GM18870 (cell line): ENCODE results near the gene RAB26.
"Not testable (repeated sequence)": the region's sequence is repeated elsewhere in the genome, so short reads cannot be mapped to it uniquely, and the experiment has no call there.

Experiments used
- ATAC-seq: cut with Tn5 transposase; IDR thresholded peaks from one replicate; pipeline ENCODE4 v1.9.1; 2021; ENCODE audit warnings: moderate library complexity; ENCODE audit not compliant: unreplicated experiment

Gene RAB26

DNA sequence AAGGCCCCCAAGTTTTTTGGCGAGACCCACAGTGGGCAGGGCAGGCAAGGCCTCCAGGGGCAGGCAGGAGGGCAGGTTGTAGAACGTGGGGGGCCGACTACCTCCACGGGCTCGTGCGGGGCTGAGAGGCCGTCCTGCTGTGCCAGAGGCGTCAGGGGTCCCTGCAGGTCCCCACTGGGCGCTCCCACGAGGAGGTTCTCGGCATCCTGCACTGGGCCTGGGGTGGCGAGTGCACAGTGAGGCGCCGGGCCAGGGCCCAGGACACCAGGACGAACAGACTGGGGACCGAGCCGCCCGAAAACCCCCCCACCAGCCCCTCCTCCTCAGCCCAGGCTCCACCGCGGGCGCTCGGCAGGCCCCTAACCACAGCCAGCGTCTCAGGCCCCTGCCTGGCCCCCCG is 32.0 kb upstream of the RAB26 start:
- not testable (repeated sequence) for ATAC-seq

DNA sequence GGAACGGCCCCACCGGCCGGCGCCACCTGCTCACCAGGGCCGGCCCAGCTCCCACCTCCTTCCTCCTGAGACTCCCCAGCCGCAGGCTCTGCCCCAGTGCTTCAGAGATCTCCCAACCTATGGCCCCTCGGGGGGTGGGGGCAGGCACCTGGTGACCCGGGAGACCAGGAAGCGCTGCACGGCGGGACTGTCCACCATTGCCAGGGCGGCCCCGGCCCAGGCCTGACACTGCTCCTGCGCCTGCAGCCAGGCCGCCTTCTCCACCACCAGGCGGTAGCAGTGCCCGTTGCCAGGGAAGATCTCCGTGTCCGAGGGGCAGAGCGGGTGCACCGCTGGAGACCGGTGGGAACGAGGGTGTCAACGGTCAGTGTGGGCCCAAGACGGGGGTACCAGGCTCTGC is 31.1 kb upstream of the RAB26 start:
- not testable (repeated sequence) for ATAC-seq

DNA sequence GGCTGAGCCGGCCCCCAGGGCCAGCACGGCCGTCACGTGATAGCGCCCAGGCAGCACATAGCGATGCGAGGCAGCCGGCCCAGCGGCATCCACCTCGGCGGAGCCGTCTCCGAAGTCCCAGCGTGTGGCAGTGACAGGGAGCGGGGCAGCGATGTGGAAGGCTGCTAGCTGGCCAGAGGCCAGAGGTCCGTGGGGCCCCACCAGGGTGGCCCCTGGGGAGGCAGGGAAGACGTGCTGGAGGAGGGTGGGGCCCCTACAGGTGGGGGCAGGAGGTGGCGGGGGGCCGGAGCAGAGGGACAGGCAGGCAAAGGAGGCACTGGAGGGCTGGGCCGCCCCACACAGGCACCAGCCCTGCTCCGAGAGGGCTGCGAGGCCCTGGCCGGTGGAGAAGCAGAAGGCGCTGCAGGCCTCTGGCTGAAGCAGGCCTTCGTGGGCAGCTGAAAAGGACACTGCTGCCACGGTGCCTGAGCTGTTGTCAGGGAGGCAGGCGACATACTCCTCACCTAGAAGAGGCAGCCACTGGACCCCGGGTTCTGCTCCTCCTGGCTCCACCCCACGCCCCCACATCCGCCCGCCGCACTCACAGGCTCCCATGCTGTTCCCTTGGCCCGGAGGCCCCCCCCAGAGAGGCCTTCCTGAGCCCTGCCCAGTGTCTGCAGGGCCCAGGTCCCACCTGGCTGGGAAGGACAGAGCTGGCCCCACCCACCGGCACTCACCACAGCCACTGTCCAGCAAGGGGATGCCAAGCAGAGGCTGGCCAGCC is 30.3 kb upstream of the RAB26 start:
- not testable (repeated sequence) for ATAC-seq

DNA sequence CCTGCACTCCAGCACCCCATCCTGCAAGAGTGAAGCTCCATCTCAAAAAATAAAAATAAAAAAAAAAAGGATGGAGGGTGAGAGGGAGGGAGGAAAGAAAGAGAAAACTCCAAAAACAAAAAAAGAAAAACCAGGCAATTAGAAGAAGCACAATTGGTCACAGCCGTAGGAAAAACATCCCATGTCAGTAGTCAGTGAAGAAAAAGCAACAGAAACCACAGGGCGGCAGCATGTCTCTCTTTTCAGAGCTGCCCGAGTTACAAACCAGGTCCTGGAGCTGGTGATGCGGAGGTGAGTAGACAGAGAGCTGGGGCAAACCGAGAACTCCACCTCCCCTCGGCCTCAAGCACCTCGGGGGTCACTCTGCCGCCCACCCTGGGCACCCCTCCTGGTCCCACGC is 27.1 kb upstream of the RAB26 start:
- not testable (repeated sequence) for ATAC-seq

DNA sequence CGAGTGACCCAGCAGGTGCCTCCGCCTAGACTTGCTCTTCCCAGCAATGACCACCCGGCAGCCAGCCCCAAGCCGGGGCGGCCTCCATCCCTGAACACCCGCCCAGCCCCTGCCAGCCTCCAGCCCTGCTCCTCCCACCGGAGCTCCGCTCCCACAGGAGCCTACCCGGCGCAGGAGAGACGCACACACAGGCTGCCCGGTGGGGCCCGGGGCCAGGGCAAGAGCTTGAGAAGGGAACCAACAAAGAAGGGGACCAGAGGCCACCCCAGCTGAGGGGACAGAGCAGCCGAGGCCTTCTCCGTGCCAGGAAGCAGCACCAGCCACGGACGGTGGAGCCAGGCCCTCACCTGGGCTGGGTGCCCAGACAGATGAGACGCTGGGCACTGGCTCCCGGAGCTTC is 26.6 kb upstream of the RAB26 start:
- ATAC-seq = no peak

DNA sequence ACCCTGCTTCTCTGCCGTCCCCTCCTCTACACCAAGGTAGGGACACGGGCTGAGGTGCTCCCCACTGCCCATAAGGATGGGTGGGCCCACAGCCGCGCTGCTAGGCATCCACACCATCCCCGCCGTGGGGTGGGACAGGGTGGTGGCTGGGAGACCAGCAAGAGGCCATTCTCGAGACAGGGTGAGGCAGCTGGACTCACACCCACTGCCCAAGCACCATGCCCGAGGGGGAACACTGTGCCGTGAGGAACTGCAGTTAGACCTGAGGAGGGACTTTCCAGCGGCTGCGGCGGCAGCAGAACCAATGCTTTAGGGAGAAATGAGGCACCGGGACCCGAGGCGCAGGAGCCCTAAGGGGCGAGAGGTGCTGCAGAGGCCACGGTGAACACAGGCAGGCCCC is 26.0 kb upstream of the RAB26 start:
- no peak for ATAC-seq

DNA sequence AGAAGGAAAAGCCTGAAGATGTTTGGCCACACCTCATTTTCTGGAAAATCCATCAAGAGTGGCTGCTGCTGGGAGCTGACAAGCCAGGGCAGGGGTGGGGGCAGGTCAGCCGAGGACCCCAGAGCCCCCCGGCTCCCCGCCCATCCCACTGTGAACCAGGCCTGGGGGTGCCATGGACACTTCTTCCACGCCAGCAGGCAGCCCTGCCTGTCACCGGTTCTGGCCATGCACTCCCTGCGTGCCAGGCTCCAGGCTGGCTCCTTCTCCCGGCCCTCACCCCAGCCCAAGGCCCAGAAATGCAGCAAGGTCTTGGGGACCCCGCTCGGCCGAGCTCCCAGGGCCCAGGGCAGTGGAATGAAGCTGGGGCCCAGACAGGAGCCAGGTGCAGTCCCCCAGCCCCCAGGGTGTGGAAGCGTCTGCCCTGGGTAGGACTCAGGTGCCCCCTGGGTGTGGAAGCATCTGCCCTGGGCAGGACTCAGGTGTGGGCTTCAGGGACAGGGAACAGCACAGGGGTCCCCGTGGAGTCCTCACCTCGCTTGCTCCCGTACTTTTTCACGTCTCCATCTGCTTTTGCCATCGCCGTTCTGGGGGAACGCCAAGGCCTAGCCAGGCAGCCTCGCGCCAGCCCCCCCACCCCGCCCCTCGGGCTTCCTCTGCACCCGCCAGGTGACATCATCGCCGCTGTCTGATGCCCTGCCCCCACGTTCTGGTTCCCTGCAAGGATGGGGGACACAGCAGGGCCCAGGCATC is 25.3 kb upstream of the RAB26 start:
- ATAC-seq = not testable (repeated sequence)

DNA sequence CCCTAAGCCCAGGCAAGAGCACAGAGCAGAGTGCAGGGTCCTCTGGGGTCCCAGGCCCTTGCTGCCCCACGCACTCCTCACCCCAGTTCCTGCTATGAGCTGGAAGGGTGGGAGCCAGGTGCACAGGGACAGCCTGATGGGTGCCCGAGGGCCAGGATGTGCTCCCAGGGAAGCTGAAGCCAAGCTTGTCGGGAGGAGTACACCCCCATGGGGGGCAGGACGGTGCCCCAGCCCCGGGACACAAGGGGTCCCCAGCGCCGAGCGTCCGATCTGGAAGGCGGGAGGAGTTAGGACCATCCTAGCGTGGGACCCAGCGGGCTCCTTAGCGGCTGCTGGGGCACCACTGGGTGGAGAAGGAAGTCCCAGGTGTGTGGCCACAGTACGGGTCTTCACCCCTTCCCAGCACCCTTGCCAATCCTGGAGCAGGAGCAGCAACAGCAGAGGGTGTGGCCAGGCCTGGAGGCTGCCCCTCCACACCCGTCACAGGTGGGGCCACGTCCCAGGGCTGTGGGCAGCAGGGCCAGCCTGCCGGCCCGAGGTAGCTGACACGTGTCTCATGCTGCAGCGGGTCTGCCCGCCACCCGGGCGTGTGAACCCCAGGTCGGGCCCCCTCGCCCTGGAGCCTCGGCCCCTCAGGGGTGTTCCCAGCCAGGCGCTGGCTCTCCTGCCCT is 24.6 kb upstream of the RAB26 start:
- not testable (repeated sequence) for ATAC-seq

DNA sequence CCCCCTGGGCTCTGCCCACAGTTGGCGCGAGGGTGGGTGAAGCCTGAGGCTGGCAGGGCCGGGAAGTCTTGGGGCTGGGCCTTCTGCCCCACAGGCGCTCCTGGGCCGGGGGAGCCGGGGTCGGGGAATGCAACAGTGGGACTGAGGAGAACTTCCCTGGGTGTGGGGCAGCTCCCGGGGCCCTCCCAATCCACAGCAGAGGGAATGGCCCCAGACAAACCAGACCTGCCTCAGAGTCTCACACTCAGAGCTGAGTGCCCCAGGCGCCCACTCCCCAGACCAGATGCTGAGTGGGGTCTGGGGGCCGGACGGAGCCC is 24.1 kb upstream of the RAB26 start:
- not testable (repeated sequence) for ATAC-seq

DNA sequence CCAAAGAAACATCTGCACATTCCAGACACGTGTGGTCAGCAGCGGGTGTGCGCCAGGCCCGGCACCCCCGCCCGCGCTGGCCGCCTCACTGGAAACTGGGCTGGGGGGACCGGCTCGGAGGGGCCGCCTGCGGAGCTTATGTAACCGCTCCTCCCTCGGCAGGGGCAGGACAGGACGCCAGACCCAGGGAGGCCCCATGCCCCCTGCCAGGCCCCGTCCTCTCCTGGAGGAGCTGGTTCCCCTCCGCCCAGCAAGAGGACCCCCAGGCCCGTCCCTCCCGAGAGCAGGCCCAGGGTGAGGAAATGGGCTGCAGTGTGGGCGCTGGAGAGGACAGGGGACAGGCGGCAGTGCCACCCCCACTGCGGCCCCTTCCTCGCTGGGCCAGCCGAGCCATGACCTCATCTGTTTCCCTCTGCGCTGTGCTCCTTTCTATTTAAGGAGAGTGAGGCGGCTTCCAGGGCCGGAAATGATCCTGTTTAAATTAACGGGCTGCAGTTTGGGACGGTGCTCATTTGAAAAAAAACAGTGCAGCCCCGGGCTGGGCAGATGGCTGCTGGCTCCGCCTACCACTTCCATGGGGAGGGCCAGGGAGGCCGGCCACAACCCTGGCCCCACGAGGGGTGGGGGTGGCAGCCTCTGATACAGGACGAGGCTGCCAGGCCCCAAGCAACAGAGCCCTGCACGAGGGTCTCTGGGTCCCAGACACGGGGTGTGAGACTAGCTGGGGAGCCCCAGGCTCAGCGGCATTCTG is 23.6 kb upstream of the RAB26 start:
- not testable (repeated sequence) for ATAC-seq

DNA sequence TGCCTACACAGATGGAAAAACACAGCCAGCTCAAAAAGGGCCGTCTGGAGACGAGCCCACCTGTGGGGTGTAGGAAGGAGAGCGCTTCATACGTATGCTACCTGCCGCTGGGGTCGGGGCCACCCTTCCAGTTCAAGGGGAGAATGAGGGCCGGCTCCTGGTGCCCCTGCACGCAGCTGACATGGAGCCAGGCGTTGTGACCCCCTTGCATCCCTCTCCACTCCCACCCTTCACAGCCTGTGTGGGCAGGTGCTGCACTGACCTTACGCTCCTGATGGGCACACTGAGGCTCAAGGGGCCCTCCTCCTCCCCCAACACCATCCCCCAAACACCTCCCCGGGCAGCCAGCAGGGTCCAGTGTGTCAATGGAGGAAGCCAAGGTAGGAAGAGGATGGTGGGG is 22.8 kb upstream of the RAB26 start:
- ATAC-seq = not testable (repeated sequence)

DNA sequence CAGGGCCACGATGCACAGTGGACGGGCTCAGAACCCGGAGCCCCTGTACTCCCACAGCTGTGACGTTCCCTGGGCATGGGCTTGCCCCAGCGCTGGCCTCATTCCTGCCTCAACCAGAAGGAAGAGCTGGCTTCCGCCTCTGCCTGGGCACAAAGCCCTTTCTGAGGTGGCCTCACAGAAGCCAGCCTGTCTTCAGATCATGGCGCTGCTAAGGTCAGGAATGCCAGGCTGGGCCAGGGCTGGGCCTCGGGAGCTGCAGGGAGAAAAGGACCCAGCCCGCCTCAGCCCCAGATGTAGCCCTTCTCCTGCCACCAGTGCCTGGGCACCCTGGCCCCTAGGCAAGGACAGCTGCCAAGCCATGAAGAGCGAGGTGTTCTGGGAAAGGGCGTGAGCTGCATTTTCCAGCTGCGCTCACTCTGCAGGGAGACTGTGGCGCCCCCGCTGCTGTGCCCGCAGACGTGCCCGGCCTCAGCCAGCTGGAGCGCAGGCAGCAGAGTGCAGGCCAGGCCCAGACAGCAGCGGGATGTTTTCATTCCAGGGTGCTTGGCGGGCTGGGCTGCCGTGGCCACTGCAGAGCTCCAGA is 22.2 kb upstream of the RAB26 start:
- not testable (repeated sequence) for ATAC-seq

DNA sequence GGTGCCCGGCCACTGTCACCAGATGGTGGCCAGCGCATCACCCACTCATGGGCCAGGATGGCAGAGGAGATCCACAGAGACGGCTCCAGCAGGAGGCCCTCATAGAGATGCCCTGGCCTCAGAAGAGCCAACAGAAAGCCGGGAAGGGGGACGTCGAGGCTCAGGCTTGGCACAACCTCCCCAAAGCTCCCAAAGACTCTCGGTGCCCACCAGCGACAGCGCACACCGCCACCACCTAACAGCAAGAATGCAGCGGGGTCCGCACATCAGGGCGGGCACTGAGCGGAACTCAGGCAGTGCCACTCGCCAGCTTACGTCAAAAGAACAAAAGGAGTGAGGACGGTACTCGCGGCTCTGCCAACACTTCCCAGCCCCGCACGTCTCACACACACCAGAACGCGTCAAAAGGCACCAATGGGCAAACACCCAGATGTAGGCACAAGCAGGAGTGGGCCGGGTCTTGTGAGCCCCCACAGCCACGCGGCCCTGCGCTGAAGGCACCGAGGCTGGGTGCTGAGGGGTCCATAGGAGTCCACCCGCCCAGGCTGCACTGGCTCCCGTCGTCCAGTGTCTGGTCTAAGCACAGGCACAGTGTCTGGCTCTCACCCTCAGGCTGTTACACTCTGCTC is 21.4 kb upstream of the RAB26 start:
- ATAC-seq = not testable (repeated sequence)

DNA sequence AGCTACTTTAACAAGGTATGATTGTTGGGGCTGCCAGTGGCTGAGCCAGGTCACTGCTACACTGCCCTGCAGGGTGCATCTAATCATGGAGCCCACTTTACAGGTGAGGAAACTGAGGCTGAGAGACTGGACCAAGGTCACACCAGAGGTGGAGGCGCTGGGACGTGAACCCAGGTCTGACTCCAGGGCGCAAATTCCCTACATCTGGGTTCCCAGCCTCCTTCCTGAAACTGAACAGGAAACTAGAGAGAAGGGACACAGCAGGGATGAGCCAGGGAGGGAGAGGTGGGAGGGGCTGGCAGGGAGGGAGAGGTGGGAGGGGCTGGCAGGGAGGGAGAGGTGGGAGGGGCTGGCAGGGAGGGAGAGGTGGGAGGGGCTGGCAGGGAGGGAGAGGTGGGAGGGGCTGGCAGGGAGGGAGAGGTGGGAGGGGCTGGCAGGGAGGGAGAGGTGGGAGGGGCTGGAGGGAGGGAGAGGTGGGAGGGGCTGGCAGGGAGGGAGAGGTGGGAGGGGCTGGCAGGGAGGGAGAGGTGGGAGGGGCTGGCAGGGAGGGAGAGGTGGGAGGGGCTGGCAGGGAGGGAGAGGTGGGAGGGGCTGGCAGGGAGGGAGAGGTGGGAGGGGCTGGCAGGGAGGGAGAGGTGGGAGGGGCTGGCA is 20.7 kb upstream of the RAB26 start:
- ATAC-seq = not testable (repeated sequence)

DNA sequence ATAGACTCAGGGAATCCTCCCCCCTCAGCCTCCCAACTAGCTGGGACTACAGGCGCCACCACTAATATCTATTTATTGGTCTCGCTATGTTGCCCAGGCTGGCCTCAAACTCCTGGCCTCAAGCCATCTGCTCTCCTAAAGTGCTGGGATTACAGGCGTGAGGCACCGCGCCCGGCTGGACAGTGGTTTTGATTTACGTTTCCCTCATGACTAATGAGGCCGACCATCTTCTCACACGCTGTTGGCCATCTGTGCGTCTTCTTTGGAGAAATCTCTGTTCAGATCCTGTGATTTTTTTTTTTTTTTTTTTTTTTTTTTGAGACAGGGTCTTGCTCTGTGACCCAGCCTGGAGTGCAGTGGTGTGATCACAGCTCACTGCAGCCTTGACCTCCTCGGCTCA is 19.2 kb upstream of the RAB26 start:
- not testable (repeated sequence) for ATAC-seq

DNA sequence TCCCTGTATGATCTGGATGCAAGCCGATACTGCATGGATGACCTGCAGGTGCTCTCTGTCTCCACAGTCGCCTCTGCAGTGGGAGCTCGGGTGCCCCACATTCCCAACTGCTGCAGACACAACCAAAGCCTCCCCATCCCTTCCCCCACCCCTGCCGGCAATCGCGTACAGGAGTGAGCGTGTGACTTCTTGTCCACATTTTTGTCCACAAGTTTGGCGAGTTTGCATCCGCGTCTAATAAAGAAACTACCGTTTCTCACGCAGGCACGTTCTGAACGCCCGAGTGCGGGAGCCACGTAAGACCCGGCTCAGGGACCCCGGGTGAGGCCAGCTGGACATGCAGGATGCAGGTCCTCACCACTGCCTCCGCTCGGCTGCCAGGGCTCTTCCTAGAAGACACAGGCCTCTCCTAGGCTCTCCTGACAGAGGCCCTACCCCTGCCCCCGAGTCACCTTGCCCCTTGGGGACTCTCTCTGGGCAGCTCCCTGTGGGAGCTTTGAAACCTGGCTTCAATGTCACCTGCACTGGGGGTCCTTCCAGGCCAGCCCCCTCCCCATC is 18.5 kb upstream of the RAB26 start:
- ATAC-seq = not testable (repeated sequence)

DNA sequence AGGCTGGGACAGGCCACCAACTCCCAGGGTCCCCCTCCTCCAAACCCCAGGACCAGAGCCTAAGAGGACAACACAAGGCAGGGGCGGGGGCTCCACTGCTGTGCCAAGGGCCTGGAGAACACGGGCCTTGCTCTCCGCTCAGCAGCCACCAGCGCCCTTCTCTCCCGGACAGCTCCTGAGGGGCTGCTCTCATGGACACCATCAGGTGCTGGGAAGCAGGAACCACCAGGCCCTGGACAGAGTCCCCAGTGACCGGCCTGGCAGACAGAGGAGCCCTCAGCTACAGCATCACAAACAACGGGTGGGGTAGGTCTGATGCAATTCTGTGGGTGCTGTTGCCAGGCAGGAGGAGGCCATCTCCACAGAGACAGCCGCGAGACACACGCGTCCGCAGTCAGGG is 14.6 kb upstream of the RAB26 start:
- ATAC-seq = not testable (repeated sequence)

DNA sequence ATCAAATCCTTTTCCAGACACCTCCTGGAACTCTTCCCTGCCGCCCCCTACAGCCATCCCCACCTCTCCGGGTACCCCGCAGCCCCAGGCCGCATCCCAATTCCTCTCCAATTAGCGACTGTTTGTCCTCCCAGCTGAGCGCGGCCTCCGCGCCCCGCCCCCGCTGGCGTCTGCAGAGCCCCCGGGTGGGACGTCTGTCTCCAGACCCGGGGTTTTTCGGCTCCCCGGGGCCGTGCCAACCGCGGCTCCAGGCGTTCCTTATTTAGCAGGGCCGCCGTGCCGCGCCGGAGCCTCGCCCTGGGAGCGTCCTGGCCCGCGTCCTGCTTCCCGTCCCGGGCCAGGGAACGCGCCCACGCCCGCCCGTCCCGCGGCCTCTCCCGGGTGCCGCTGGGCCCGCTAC is 13.4 kb upstream of the RAB26 start:
- ATAC-seq = not testable (repeated sequence)

DNA sequence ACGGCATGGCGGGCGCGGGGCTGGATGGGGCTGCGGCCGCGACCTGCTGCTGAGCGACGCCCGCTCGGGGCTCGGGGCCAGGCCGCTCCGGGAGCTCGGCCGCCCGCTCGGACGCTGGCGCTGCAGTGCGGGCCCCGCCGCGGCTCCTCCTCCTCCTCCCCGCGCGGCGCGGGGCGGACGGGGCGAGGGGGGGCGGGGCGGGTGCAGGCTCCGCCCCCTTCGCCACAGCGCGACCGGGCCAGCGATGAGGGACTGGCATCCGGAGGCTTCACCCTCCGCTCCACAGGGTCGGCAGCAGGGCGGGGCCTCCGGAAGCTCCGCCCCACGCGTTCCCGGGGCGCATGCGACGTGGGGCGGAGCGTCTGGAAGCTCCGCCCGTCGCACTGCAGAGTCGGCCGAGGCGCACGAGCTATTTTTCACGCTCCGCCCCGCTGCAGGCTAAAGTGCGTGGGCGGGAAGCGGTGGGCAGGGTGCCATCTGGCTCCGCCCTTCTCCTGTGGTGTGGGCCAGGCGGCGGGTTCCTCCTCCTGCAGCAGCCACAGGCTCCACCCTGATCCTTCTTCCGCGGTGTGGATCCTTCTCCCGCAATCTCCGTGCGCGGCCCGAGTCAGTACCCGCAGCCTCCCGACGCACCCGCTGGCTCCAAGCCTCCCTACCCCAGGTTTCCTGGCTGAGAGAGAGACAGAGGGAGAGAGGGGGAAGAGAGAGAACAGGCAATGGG is 12.5 kb upstream of the RAB26 start, which contains the start of gene PKD1:
PKD1 (minus strand) TSS at position 129 of the 721 bp plus-strand sequence. CDS start 209 bp downstream, outside the sequence.
- not testable (repeated sequence) for ATAC-seq
